ENCODE measurements around the gene MFRP. TPM values are rescaled to one million over a fixed set of nuclear protein-coding genes. Genes with fewer than 3 reads are reported as not detected.
A peak's percentile ranks its signal among the peaks of the same experiment; 100 is the strongest.

The MFRP gene
- total RNA-seq, 1 donor: not detected

DNA sequence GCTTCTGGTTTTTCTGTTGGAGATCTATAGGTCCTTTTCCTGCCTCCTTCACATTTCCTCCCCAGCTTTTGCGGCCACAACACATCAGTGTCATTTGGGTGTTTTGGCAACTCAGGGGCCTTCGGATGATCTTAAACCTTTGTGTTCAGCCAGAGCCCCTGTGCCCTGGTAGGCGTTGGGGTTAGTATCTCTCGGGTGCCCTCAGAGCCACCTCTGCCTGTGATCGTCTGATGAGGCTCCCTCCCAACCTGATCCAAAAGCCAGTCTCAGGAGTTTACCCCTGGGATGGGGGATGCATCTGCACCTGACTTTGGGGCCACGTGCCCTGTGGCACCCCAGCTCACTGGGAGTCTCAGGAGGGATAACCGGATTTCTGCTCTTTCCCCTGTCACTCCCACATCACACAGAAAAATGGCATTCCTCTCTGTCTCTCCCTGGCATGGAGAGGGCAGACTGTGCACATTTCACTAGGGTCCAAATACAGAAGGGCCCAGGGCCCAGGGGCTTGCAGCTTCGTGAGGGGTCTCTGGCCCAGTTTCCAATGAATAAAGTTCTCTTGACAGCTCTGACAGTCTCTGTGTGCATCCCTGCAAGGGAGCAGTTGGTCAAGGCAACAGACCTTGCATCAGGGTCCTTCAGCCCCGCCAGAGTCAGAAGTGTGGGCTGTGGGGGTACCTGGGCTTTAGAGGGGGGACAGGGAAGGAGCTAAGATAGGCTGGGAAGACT is 9.6 kb downstream of the MFRP start:
- H3K4me3 ChIP-seq (ENCODE audit: low read depth, low read length): peak overlapping the region; percentile 39
- no peak for DNase-seq (ENCODE audit: low read depth)
- TF ChIP-seq CTCF (IDR thresholded peaks at IDR 0.05; ENCODE audit: insufficient read depth, low read depth, low read length): no peak

GRCh38 chr11:119335655-119336543 is 10.6 kb downstream of the MFRP start:
- H3K4me3 ChIP-seq (ENCODE audit: low read depth, low read length): peak overlapping the region; percentile 94
- no peak for TF ChIP-seq CTCF (IDR thresholded peaks at IDR 0.05; ENCODE audit: insufficient read depth, low read depth, low read length)
- no peak for DNase-seq (ENCODE audit: low read depth)

DNA sequence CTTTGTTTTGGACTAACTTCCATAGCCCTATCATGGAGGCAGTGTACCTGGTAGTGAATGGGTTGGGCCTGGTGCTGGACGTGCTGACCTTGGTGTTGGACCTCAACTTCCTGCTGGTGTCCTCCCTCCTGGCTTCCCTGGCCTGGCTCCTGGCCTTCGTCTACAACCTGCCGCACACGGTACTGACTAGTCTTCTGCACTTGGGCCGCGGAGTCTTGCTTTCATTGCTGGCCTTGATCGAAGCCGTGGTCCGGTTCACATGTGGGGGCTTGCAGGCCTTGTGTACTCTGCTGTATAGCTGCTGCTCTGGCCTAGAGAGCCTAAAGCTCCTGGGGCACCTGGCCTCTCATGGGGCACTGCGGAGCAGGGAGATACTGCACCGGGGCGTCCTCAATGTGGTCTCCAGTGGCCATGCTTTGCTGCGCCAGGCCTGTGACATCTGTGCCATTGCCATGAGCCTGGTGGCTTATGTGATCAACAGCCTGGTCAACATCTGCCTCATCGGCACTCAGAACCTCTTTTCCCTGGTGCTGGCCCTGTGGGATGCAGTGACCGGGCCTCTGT is 11.3 kb downstream of the MFRP start:
- DNase-seq (ENCODE audit: low read depth): no peak
- TF ChIP-seq CTCF (IDR thresholded peaks at IDR 0.05; ENCODE audit: insufficient read depth, low read depth, low read length): no peak
- H3K4me3 ChIP-seq (ENCODE audit: low read depth, low read length): peak overlapping the region; percentile 94

DNA sequence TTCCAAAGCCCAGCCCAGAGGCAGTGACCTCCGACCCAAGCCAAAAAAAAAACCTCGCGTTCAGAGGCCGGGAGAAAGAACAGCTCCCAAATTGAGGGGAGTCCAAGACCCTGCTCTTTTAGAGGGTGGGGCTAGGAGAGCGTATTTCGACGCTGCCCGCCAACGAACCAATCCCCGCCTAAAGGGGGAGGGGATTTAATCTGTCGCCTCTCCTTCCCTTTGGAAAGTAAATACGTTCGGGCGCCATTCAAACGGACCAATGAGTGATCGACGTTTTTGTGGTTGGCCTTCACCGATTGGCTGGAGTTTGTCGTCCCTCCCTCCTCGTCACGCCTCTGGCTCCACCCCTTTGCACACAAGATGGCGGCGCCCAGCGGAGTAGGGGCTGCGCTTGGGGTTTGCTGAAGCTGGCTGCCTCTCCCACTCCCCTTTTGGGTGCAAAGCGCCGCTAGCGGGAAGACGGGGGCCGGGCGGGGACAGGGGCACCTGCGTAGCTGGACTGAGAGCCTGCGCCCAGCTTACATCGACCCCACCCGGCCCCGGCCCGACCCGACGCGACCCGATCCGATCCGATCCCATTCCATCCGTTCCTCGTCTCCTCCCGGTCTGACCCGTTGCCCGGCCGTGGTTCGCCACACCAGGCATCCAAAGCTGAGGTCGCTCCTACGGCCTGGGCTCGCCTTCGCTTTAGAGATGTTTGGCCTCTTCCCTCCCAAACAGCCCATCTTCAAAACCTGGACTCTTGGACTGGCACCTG is 12.2 kb downstream of the MFRP start, which contains the start of gene RNF26:
Gene RNF26 (plus strand): TSS at position 354 of the 757 bp plus-strand sequence. CDS start 596 bp downstream, outside the sequence.
- H3K4me3 ChIP-seq (ENCODE audit: low read depth, low read length): peak within 1 kb of the TSS; percentile 94
- peak; percentile 98 for DNase-seq (ENCODE audit: low read depth)
- TF ChIP-seq CTCF (IDR thresholded peaks at IDR 0.05; ENCODE audit: insufficient read depth, low read depth, low read length): no peak

DNA sequence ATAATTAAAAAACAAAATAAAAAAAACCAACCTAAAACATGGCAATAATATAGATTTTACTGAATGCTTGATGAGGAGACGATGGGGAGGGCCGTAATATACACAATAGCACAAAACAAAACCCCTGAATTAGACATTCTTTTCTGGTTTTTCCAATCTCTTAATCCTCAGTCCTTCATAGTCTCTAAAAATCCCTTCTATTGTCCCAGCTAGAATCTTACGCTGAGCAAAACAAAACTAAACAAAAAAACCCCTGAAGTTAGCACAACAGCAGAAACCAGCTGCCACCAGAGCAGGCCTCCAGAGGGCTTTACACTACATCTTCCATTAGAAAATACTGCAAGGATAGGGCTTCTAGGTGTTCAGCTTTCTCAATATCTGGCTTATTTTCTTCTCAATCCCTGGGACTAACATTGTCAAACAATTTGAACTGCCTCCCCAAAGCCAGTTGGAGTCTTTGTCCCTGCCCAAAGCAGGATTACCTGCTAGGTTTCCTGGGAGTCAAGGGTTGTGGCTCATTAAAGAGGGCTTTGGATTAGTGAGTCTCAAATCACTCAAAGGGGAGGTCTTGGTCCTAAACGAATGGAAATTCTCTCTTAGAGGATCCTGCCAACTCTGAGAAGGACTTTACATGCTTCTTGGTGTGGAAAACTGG is 14.3 kb downstream of the MFRP start:
- no peak for TF ChIP-seq CTCF (IDR thresholded peaks at IDR 0.05; ENCODE audit: insufficient read depth, low read depth, low read length)
- no peak for DNase-seq (ENCODE audit: low read depth)

DNA sequence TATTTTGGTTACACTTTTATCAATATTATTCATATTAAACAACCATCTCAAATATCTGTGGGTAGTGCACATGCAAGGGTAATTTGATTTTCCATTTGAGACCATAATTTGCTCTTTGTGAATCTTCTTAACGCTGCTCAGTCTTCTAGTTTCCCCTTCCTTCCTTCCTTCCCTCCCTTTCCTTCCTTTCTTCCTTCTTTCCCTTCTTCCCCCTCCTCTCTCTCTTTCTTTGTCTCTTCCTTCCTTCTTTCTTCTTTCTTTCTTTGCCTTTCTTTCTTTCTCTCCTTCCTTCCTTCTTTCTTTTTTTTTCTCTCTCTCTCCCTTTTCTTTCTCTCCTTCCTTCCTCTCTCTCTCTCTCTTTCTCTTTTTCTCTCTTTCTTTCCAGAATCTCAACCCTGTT is 16.3 kb downstream of the MFRP start:
- no peak for TF ChIP-seq CTCF (IDR thresholded peaks at IDR 0.05; ENCODE audit: insufficient read depth, low read depth, low read length)
- H3K4me3 ChIP-seq (ENCODE audit: low read depth, low read length): no peak overlapping the region
- no peak for DNase-seq (ENCODE audit: low read depth)

More for the DNA sequence above, 14.3 kb downstream of the MFRP start:
- no peak overlapping the region for H3K4me3 ChIP-seq (ENCODE audit: low read depth, low read length)
